ENCODE data around the gene RPS6KA1.

GRCh38 chr1:26546819-26547218 lies 17.3 kb downstream of the RPS6KA1 start:
- TF ChIP-seq ZBTB40 (IDR thresholded peaks at IDR 0.05; ENCODE audit: borderline replicate concordance) (no peak), IKZF1 (conservative IDR thresholded peaks at IDR 0.05) (no peak), EP300 (IDR thresholded peaks at IDR 0.05; ENCODE audit: borderline replicate concordance in 1 of 2, control insufficient read depth in 1 of 2, low read depth in 2 of 2, low read length in 2 of 2) (no peak), CTCF (IDR thresholded peaks at IDR 0.05 in 2 of 3, conservative IDR thresholded peaks at IDR 0.05 in 1 of 3; ENCODE audit: control insufficient read depth in 2 of 3, extremely low read depth in 1 of 3, insufficient read depth in 1 of 3, low read depth in 3 of 3, low read length in 3 of 3) (no peak), MXI1 (IDR thresholded peaks at IDR 0.05; ENCODE audit: low read depth, low read length) (no peak), POLR2A (IDR thresholded peaks at IDR 0.05; ENCODE audit: low read depth, low read length) (no peak), CEBPB (IDR thresholded peaks at IDR 0.05; ENCODE audit: borderline replicate concordance in 1 of 2, low read depth in 2 of 2, low read length in 2 of 2) (no peak), CBX5 (IDR thresholded peaks at IDR 0.05; ENCODE audit: low read depth) (no peak)
- TF ChIP-seq, protein P1, sequence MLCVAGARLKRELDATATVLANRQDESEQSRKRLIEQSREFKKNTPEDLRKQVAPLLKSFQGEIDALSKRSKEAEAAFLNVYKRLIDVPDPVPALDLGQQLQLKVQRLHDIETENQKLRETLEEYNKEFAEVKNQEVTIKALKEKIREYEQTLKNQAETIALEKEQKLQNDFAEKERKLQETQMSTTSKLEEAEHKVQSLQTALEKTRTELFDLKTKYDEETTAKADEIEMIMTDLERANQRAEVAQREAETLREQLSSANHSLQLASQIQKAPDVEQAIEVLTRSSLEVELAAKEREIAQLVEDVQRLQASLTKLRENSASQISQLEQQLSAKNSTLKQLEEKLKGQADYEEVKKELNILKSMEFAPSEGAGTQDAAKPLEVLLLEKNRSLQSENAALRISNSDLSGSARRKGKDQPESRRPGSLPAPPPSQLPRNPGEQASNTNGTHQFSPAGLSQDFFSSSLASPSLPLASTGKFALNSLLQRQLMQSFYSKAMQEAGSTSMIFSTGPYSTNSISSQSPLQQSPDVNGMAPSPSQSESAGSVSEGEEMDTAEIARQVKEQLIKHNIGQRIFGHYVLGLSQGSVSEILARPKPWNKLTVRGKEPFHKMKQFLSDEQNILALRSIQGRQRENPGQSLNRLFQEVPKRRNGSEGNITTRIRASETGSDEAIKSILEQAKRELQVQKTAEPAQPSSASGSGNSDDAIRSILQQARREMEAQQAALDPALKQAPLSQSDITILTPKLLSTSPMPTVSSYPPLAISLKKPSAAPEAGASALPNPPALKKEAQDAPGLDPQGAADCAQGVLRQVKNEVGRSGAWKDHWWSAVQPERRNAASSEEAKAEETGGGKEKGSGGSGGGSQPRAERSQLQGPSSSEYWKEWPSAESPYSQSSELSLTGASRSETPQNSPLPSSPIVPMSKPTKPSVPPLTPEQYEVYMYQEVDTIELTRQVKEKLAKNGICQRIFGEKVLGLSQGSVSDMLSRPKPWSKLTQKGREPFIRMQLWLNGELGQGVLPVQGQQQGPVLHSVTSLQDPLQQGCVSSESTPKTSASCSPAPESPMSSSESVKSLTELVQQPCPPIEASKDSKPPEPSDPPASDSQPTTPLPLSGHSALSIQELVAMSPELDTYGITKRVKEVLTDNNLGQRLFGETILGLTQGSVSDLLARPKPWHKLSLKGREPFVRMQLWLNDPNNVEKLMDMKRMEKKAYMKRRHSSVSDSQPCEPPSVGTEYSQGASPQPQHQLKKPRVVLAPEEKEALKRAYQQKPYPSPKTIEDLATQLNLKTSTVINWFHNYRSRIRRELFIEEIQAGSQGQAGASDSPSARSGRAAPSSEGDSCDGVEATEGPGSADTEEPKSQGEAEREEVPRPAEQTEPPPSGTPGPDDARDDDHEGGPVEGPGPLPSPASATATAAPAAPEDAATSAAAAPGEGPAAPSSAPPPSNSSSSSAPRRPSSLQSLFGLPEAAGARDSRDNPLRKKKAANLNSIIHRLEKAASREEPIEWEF (IDR thresholded peaks at IDR 0.05; ENCODE audit: insufficient replicate concordance, low read depth, low read length), result no peak
